ENCODE results near the gene DPH5.
"Not testable (repeated sequence)": the region's sequence is repeated elsewhere in the genome, so short reads cannot be mapped to it uniquely, and the experiment has no call there.

DPH5 gene

GRCh38 chr1:101040666-101041065, 15.1 kb upstream of the DPH5 start:
- no peaks in the 10 kb centered on the region for H3K36me3 ChIP-seq (ENCODE audit: insufficient read depth)
- TF ChIP-seq CTCF (conservative IDR thresholded peaks at IDR 0.05; ENCODE audit: low read depth, low read length), result no peak
- no peak overlapping the region for H3K27ac ChIP-seq
- H3K4me1 ChIP-seq (ENCODE audit: low read depth, poor library complexity, severe bottlenecking), result no peaks in the 10 kb centered on the region
- no peaks in the 10 kb centered on the region for H3K79me2 ChIP-seq (ENCODE audit: insufficient read depth, low read depth)
- H3K9ac ChIP-seq, result no peak overlapping the region
- H4K20me1 ChIP-seq (ENCODE audit: insufficient read depth), result no peaks in the 10 kb centered on the region
- no peak overlapping the region for H3K4me3 ChIP-seq (IDR thresholded peaks at IDR 0.05; ENCODE audit: insufficient read depth, low read depth, low read length)
- H3K27me3 ChIP-seq (ENCODE audit: insufficient read depth, low read depth), result no peaks in the 10 kb centered on the region
- no peak overlapping the region for H2AFZ ChIP-seq (ENCODE audit: low read depth)
- H3K4me2 ChIP-seq, result no peak overlapping the region

GRCh38 chr1:101039245-101039644, 13.7 kb upstream of the DPH5 start:
- H2AFZ ChIP-seq (ENCODE audit: low read depth), result no peak overlapping the region
- H3K27me3 ChIP-seq (ENCODE audit: insufficient read depth, low read depth), result no peaks in the 10 kb centered on the region
- no peaks in the 10 kb centered on the region for H3K79me2 ChIP-seq (ENCODE audit: insufficient read depth, low read depth)
- no peak overlapping the region for H3K9ac ChIP-seq
- no peak overlapping the region for H3K4me3 ChIP-seq (IDR thresholded peaks at IDR 0.05; ENCODE audit: insufficient read depth, low read depth, low read length)
- H3K4me2 ChIP-seq, result no peak overlapping the region
- no peaks in the 10 kb centered on the region for H3K4me1 ChIP-seq (ENCODE audit: low read depth, poor library complexity, severe bottlenecking)
- H3K27ac ChIP-seq, result no peak overlapping the region
- no peaks in the 10 kb centered on the region for H4K20me1 ChIP-seq (ENCODE audit: insufficient read depth)
- H3K36me3 ChIP-seq (ENCODE audit: insufficient read depth), result no peaks in the 10 kb centered on the region
- no peak for TF ChIP-seq CTCF (conservative IDR thresholded peaks at IDR 0.05; ENCODE audit: low read depth, low read length)

- Histone ChIP-seq H3K4me1 (ENCODE audit: low read depth, poor library complexity, severe bottlenecking) (no peaks in the 10 kb centered on the region), H3K36me3 (ENCODE audit: insufficient read depth) (no peaks in the 10 kb centered on the region), H3K9ac (no peak overlapping the region), H2AFZ (ENCODE audit: low read depth) (no peak overlapping the region), H3K4me2 (no peak overlapping the region), H3K4me3 (IDR thresholded peaks at IDR 0.05; ENCODE audit: insufficient read depth, low read depth, low read length) (no peak overlapping the region), H4K20me1 (ENCODE audit: insufficient read depth) (no peaks in the 10 kb centered on the region), H3K27me3 (ENCODE audit: insufficient read depth, low read depth) (no peaks in the 10 kb centered on the region), H3K79me2 (ENCODE audit: insufficient read depth, low read depth) (no peaks in the 10 kb centered on the region), H3K27ac (no peak overlapping the region)
- TF ChIP-seq CTCF (conservative IDR thresholded peaks at IDR 0.05; ENCODE audit: low read depth, low read length), result no peak
Observed at GRCh38 chr1:101037316-101037715, 11.7 kb upstream of the DPH5 start.

- Histone ChIP-seq H3K4me2 (no peak overlapping the region), H3K4me1 (ENCODE audit: low read depth, poor library complexity, severe bottlenecking) (no peaks in the 10 kb centered on the region), H3K36me3 (ENCODE audit: insufficient read depth) (no peaks in the 10 kb centered on the region), H3K9ac (no peak overlapping the region), H3K27ac (no peak overlapping the region), H3K4me3 (IDR thresholded peaks at IDR 0.05; ENCODE audit: insufficient read depth, low read depth, low read length) (no peak overlapping the region), H3K27me3 (ENCODE audit: insufficient read depth, low read depth) (no peaks in the 10 kb centered on the region), H4K20me1 (ENCODE audit: insufficient read depth) (no peaks in the 10 kb centered on the region), H2AFZ (ENCODE audit: low read depth) (no peak overlapping the region), H3K79me2 (ENCODE audit: insufficient read depth, low read depth) (no peaks in the 10 kb centered on the region)
- no peak for TF ChIP-seq CTCF (conservative IDR thresholded peaks at IDR 0.05; ENCODE audit: low read depth, low read length)
Observed at GRCh38 chr1:101033017-101033416, 7.4 kb upstream of the DPH5 start.

- not testable (repeated sequence) for H3K79me2 ChIP-seq (ENCODE audit: insufficient read depth, low read depth)
Observed at GRCh38 chr1:101032129-101032528, 6.5 kb upstream of the DPH5 start.

More at GRCh38 chr1:101032129-101032528, 6.5 kb upstream of the DPH5 start:
- H3K36me3 ChIP-seq (ENCODE audit: insufficient read depth); H2AFZ ChIP-seq (ENCODE audit: low read depth); H3K4me2 ChIP-seq; H3K4me3 ChIP-seq (IDR thresholded peaks at IDR 0.05; ENCODE audit: insufficient read depth, low read depth, low read length); H3K27me3 ChIP-seq (ENCODE audit: insufficient read depth, low read depth); H3K4me1 ChIP-seq (ENCODE audit: low read depth, poor library complexity, severe bottlenecking); H3K9ac ChIP-seq; H3K27ac ChIP-seq; H4K20me1 ChIP-seq (ENCODE audit: insufficient read depth): not testable (repeated sequence)

All from KMS-11 (cell line).